RWPE2 (cell line): Measurements from ENCODE around the gene NUDT17.

Experiments
- ATAC-seq: fragments of 200-7000 bp; cut with Tn5 transposase; 3 replicates; pipeline ENCODE4 v1.9.1; 2021; ENCODE audit warnings: low read depth
- DNase-seq: peaks from one replicate; pipeline ENCODE4 v3.0.0-alpha.2; 2020; ENCODE audit warnings: low spot score
- H3K27ac ChIP-seq: fragments of 450-650 bp; 2 replicates; pipeline ENCODE4 v1.5.1; 2017; ENCODE audit warnings: mild to moderate bottlenecking; ENCODE audit not compliant: poor library complexity, severe bottlenecking
- H3K27me3 ChIP-seq: fragments of 250-450 bp; sonication (Bioruptor Pico); 2 replicates; pipeline ENCODE4 v1.5.1; 2021; ENCODE audit warnings: mild to moderate bottlenecking, moderate library complexity; ENCODE audit not compliant: insufficient read depth, poor library complexity, severe bottlenecking
- H3K36me3 ChIP-seq: fragments of 250-450 bp; sonication (Bioruptor Pico); 2 replicates; pipeline ENCODE4 v1.5.1; 2020; ENCODE audit warnings: low read depth, mild to moderate bottlenecking, moderate library complexity
- H3K4me1 ChIP-seq: fragments of 250-450 bp; sonication (Bioruptor Pico); 2 replicates; pipeline ENCODE4 v1.5.1; 2021; ENCODE audit warnings: mild to moderate bottlenecking, moderate library complexity; ENCODE audit not compliant: insufficient read depth, poor library complexity, severe bottlenecking
- H3K4me3 ChIP-seq: fragments of 250-450 bp; sonication (Bioruptor Pico); 2 replicates; pipeline ENCODE4 v1.5.1; 2021; ENCODE audit warnings: mild to moderate bottlenecking, moderate library complexity; ENCODE audit not compliant: severe bottlenecking
- H3K9me3 ChIP-seq: fragments of 250-450 bp; sonication (Bioruptor Pico); 2 replicates; pipeline ENCODE4 v1.5.1; 2021; ENCODE audit warnings: mild to moderate bottlenecking, moderate library complexity; ENCODE audit not compliant: severe bottlenecking
- CTCF ChIP-seq: fragments of 450-650 bp; IDR thresholded peaks from one replicate; pipeline ENCODE4 v1.5.1; 2017; ENCODE audit warnings: mild to moderate bottlenecking, moderate library complexity; ENCODE audit not compliant: poor library complexity, severe bottlenecking

NUDT17 gene

DNA sequence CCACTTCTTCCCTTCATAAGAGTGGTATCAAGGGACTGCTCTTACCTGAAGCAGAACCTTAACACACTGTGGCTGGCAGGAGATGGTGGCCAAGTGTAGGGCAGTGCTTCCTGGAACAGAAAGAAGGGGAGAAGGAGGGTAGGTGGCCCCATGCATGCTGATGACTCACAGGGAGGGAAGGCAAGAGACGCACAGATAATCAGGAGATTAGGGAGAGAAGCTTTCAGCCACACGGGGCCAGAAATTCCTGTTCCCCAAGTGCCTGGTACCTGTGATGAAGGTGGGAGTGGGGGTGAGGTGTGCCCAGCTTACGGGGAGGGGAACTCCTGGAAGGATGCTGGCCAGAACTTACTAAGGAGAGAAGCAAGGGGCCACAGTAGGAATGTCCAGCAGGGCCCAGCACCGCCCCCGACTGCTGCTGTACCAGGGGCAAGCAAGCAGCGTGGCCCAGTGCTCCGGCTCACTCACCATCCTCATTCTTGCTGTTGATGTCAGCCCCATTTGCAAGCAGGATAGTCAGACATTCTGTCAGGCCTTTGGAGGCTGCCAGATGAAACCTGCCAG lies 32.6 kb downstream of the NUDT17 start:
- ATAC-seq (peak; percentile 31; the same call in 2 of the 3 replicates), DNase-seq (no peak)
- peaks cover 6% of the 10 kb centered on the region for H3K4me1 ChIP-seq
- H3K36me3 ChIP-seq = no peaks in the 10 kb centered on the region
- TF ChIP-seq CTCF = no peak
- no peak overlapping the region for H3K27ac ChIP-seq
- no peaks in the 10 kb centered on the region for H3K27me3 ChIP-seq
- H3K9me3 ChIP-seq = no peaks in the 10 kb centered on the region
- no peak overlapping the region for H3K4me3 ChIP-seq

DNA sequence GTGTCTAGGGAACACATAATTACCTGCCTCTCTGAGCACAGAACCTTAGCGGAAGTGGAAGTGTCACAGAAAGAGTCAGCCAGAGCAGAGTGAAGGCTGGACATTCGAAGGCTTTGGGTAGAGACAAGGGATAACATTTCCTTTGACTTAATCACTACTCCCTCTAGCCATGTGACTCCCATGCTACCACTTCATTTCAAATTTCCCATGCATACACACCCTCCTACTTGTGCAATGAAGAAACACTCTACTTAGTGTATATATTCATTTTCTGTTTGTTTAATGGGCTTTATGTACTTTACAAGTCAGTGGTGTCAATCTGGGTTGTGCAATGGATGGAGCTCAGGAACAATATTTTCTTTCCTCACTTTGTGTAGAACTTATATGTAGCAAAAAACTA lies 33.3 kb downstream of the NUDT17 start:
- Histone ChIP-seq H3K27ac (no peak overlapping the region), H3K4me3 (no peak overlapping the region), H3K27me3 (no peaks in the 10 kb centered on the region), H3K36me3 (no peaks in the 10 kb centered on the region), H3K4me1 (peaks cover 6% of the 10 kb centered on the region), H3K9me3 (no peaks in the 10 kb centered on the region)
- TF ChIP-seq CTCF = no peak
- ATAC-seq (peak; percentile 77), DNase-seq (no peak)

- Histone ChIP-seq H3K4me3 (no peak overlapping the region), H3K9me3 (no peaks in the 10 kb centered on the region), H3K27ac (no peak overlapping the region), H3K27me3 (no peaks in the 10 kb centered on the region), H3K4me1 (peaks cover 6% of the 10 kb centered on the region), H3K36me3 (no peaks in the 10 kb centered on the region)
- TF ChIP-seq CTCF = no peak
- ATAC-seq (no peak), DNase-seq (no peak)
Observed at GRCh38 chr1:145879775-145880174, 34.3 kb downstream of the NUDT17 start.

DNA sequence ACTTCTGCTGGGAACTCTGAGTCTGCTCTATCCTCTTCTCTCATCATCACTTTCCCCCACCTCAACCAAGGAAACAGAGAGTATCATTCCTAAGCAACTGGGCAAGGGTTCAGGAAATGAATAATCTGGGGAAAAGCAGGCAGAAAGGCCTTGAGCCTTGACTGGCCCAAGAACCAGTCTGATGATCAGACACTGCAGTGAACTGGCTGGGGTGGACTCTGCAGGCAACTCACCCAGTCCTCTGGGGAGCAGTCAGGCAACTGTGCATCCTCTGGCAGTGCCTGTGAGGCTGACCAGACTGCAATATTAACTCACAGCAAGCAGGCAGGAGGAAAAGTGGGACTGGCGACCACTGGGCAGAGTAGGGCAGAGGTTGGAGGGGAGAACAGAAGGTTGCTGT lies 39.2 kb downstream of the NUDT17 start:
- H3K27me3 ChIP-seq = no peaks in the 10 kb centered on the region
- peaks cover under 1% of the 10 kb centered on the region for H3K4me1 ChIP-seq
- no peak overlapping the region for H3K4me3 ChIP-seq
- DNase-seq (no peak), ATAC-seq (no peak)
- no peak overlapping the region for H3K27ac ChIP-seq
- no peaks in the 10 kb centered on the region for H3K36me3 ChIP-seq
- no peaks in the 10 kb centered on the region for H3K9me3 ChIP-seq
- no peak for TF ChIP-seq CTCF

- DNase-seq (peak; percentile 83), ATAC-seq (peak; percentile 99)
- H3K36me3 ChIP-seq = no peaks in the 10 kb centered on the region
- H3K9me3 ChIP-seq = no peaks in the 10 kb centered on the region
- H3K27ac ChIP-seq = no peak within 1 kb of the TSS
- H3K4me1 ChIP-seq = peaks cover 6% of the 10 kb centered on the region
- TF ChIP-seq CTCF = no peak
- peak within 1 kb of the TSS; percentile 61 for H3K4me3 ChIP-seq
- H3K27me3 ChIP-seq = no peaks in the 10 kb centered on the region
Observed at GRCh38 chr1:145885738-145886287, 40.4 kb downstream of the NUDT17 start, which contains the start of gene ANKRD35. Gene ANKRD35 (minus strand): TSS chr1:145885866. CDS start chr1:145885758, 108 bp downstream.
